Amniotic epithelial cell (primary cell): ENCODE measurements around the gene POT1.
A peak's percentile ranks its signal among the peaks of the same experiment; 100 is the strongest.
"Not testable (repeated sequence)": the region's sequence is repeated elsewhere in the genome, so short reads cannot be mapped to it uniquely, and the experiment has no call there.

Experiments used
- DNase-seq: peaks from one replicate; pipeline ENCODE4 v3.0.0-alpha.2; 2010; ENCODE audit warnings: low read depth

Gene POT1

GRCh38 chr7:124929467-124930172 lies at the start of gene POT1:
TSS of gene POT1 (minus strand) at chr7:124929825. CDS start at chr7:124897173, 32,652 bp downstream.
- peak; percentile 99 for DNase-seq

DNA sequence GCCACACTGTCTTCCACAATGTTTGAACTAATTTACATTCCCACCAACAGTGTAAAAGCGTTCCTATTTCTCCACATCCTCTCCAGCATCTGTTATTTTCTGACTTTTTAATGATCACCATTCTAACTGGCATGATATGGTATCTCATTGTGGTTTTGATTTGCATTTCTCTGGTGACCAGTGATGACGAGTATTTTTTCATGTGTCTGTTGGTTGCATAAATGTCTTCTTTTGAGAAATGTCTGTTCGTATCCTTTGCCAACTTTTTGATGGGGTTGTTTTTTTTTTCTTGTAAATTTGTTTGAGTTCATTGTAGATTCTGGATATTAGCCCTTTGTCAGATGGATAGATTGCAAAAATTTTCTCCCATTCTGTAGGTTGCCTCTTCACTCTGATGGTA lies 45.5 kb upstream of the POT1 start:
- DNase-seq = not testable (repeated sequence)

- DNase-seq = no peak
These were observed 35.9 kb upstream of the POT1 start for GRCh38 chr7:124965553-124965952.

GRCh38 chr7:124959676-124960075 lies 30.1 kb upstream of the POT1 start:
- no peak for DNase-seq

DNA sequence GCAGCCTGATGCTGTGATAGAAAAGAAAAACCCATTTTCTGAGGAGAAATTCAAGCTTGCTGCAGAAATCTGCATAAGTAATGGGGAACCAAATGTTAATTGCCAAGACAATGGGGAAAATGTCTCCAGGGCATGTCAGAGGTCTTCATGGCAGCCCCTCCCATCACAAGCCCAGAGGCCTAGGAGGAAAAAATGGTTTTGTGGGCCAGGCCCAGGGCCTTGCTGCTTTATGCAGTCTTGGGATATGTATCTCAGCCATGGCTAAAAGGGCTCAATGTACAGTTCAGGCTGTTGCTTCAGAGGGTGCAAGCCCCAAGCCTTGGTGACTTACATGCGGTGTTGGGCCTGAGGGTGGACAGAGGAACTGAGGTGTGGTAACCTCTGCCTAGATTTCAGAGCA lies 28.3 kb upstream of the POT1 start:
- DNase-seq = not testable (repeated sequence)

DNA sequence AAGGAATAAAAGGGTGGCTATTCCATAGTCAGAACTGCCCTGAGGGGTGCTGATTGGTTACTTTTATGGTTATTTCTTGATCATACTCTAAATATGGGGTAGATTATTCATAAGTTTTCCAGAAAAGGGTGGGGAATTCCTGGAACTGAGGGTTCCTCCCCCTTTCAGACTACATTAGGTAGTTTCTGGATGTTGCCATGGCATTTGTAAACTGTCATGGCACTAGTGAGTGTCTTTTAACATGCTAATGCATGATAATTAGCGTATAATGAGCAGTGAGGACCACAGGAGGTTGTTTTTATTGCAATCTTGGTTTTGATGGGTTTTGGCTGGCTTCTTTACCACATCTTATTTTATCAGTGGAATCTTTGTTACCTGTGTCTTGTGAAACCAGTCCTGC lies 26.5 kb upstream of the POT1 start:
- DNase-seq = no peak

- no peak for DNase-seq
These were observed 25.2 kb upstream of the POT1 start for GRCh38 chr7:124954790-124955189.

DNA sequence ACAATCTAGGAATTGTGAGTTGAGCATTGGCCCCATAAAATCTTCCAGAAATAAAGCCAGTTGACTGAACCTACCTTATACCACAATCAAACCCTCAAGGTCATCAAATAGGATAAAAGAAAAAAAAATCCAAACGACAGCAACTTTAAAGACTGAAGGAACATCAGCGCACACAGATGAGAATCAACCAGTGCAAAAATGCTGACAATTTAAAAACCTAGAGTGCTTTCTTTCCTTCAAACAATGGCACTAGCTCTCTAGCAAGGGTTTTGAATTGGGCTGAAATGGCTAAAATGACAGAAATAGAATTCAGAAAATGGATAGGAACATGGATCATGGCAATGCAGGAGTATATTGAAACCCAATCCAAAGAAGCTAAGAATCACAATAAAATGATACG lies 16.1 kb upstream of the POT1 start:
- no peak for DNase-seq

- DNase-seq = peak; percentile 42
These were observed 13.8 kb upstream of the POT1 start for GRCh38 chr7:124943472-124943871.

DNA sequence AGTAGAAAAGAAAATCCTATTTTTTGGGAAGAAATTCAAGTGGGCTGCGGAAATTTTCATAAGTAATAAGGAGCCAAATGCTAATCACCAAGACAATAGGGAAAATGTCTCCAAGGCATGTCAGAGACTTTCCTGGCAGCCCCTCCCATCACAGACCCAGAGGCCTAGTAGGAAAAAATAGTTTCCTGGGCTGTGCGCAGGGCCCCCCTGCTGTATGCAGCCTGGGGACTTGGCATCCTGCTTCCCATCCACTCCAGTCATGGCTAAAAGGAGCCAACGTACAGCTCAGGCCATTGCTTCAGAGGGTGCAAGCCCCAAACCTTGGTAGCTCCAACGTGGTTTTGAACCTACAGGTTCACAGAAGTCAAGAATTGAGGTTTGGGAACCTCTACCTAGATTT lies 12.8 kb upstream of the POT1 start:
- DNase-seq = no peak

GRCh38 chr7:124940306-124940705 lies 10.7 kb upstream of the POT1 start:
- DNase-seq = no peak

- no peak for DNase-seq
These were observed 8.5 kb upstream of the POT1 start for GRCh38 chr7:124938128-124938527.

DNA sequence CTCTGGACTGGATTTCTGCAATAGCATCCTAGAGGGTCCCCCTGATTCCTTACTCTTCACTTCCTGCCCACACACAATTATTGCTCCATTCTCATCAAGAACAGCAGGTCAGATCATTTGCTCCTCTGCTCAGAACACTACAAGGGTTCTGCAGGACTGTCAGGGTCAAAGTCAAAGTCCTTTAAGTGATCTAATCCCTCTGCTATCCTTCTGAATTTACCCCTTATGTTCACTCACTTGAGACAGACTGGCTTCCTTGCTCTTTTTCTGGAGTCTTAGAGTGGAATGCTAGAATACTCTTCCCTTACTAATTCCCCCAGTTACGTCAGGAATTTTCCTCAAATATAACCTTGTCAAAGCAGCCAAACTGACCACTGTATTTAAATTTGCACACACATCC lies 7.5 kb upstream of the POT1 start:
- no peak for DNase-seq

DNA sequence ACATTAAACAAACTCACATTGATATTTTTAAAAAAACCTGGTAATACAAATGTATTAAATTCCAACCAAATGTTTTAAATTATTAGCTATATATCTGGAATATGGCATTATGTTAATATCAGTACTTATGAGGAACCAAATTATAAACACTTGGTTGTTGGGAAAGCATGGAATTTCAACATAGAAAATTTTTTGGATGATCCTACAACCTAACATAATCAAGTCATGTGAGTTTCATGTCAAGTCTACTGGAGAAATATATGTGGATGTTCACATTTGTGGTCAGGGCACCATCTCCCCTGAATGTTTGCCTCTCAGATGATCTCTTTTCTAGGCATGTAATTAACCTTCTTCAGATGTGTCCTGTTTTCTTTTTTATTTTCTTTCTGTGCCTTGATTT lies 5.2 kb upstream of the POT1 start:
- DNase-seq = peak; percentile 20

DNA sequence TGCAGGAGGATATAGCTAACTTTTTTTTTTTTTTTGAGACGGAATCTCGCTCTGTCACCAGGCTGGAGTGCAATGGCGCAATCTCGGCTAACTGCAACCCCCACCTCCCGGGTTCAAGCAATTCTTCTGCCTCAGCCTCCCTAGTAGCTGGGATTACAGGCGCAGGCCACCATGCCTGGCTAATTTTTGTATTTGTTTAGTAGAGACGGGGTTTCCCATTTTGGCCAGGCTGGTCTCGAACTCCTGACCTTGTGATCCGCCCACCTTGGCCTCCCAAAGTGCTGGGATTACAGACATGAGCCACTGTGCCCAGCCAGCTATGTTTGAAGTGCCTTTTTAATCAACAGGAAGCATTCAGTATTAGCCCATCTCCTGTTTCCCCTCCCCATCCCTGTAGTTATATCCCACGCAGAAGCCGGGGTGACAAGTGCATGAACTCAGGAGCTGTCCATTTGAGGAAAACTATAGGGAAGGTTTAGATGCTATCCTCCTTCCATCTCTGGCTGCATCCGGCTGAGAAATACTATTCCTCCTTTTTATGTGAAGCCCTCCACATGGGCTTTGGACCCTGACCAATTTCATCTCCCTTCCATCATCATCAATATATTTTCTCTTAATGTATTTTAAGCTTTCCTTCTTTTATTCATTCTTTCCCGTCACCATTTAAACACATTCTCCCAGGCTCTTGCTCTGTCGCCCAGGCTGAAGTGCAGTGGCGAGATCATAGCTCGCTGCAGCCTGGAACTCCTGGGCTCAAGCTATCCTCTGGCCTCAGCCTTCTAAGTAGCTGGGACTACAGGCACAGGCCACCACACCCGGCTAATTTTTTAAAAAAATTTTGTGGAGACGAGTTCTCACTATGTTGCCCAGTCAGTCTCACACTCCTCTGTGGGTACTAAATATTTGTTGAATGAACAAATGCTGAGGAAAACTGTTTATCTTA lies 1.3 kb upstream of the POT1 start:
- DNase-seq = no peak

DNA sequence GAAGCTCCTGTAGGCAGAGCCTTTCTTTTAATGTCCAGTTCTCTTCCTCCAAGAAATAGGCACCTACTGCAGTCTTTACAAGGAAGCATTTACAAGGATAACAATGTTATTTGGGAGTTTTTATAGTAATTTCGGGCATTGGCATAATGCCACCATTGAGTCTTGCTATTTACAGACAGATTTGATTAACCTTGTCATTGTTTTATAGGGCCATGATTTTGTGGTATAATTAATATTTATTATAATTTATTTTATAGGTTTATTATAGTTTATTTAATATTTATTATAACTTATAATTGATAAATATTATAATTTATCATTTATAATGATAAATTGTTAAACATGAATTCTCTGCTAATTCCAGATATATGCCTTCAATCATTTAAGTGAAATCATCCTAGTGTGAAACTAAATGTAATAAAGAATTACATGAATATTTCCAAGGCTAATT lies 573 bp upstream of the POT1 start:
- no peak for DNase-seq

GRCh38 chr7:124924906-124925305 lies 4.7 kb downstream of the POT1 start:
- DNase-seq = peak; percentile 68

- DNase-seq = no peak
These were observed 7.4 kb downstream of the POT1 start for GRCh38 chr7:124922200-124922599.

DNA sequence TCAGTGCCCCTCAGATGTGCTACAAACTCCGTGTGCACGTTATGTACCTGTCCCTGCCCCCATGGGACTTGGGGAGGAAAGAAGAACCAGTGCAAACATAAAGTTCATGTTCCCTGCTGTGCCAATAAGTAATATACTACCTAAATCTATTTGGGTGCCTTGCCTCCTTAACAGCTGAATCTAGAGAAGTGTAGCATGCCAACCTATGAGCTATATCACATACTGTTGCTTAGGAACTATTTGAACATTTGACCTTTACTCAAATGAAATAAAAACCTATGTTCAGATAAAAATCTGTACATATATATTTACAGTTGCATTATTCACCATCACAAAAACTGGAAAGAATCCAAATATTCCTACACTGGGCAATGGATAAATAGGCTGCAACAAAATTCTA lies 9.8 kb downstream of the POT1 start:
- DNase-seq = no peak

- DNase-seq = no peak
These were observed 11.0 kb downstream of the POT1 start for GRCh38 chr7:124918662-124919061.

- DNase-seq = no peak
These were observed 14.4 kb downstream of the POT1 start for GRCh38 chr7:124915242-124915641.

DNA sequence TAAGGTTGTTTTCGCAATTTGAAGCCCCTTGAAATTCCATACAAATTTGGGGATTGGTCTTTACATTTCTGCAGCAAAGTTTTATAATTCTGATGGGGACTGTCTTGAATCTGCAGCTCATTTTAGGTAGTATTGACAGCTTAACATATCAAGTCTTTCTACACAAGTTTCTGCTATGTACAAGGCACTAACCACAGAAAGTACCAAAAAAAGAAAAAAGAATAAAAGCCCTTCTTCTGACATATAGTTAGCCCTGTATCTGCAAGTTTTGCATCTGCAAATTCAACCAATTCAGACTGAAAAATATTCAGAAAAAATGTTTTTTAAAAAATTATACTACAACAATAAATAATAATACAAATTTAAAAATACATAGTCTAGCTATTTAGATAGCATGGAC lies 15.3 kb downstream of the POT1 start:
- DNase-seq = no peak

- no peak for DNase-seq
These were observed 16.7 kb downstream of the POT1 start for GRCh38 chr7:124912972-124913371.
